Measurements from ENCODE around the gene DTNA.
A peak's percentile ranks its signal among the peaks of the same experiment; 100 is the strongest.

DTNA gene

GRCh38 chr18:34720220-34720619, 10.1 kb downstream of the DTNA start:
- TF ChIP-seq ZBTB7A (IDR thresholded peaks at IDR 0.05; ENCODE audit: low read depth): no peak
- TF ChIP-seq, protein P1, sequence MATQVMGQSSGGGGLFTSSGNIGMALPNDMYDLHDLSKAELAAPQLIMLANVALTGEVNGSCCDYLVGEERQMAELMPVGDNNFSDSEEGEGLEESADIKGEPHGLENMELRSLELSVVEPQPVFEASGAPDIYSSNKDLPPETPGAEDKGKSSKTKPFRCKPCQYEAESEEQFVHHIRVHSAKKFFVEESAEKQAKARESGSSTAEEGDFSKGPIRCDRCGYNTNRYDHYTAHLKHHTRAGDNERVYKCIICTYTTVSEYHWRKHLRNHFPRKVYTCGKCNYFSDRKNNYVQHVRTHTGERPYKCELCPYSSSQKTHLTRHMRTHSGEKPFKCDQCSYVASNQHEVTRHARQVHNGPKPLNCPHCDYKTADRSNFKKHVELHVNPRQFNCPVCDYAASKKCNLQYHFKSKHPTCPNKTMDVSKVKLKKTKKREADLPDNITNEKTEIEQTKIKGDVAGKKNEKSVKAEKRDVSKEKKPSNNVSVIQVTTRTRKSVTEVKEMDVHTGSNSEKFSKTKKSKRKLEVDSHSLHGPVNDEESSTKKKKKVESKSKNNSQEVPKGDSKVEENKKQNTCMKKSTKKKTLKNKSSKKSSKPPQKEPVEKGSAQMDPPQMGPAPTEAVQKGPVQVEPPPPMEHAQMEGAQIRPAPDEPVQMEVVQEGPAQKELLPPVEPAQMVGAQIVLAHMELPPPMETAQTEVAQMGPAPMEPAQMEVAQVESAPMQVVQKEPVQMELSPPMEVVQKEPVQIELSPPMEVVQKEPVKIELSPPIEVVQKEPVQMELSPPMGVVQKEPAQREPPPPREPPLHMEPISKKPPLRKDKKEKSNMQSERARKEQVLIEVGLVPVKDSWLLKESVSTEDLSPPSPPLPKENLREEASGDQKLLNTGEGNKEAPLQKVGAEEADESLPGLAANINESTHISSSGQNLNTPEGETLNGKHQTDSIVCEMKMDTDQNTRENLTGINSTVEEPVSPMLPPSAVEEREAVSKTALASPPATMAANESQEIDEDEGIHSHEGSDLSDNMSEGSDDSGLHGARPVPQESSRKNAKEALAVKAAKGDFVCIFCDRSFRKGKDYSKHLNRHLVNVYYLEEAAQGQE (IDR thresholded peaks at IDR 0.05; ENCODE audit: low read depth): no peak
- no peak for TF ChIP-seq NFIC (IDR thresholded peaks at IDR 0.05)
- TF ChIP-seq CEBPB (IDR thresholded peaks at IDR 0.05): no peak
- no peak for TF ChIP-seq EGR1 (IDR thresholded peaks at IDR 0.05)
- TF ChIP-seq TEAD4 (IDR thresholded peaks at IDR 0.05): no peak
- TF ChIP-seq TCF12 (IDR thresholded peaks at IDR 0.05; ENCODE audit: low read depth): no peak
- TF ChIP-seq, protein P2, sequence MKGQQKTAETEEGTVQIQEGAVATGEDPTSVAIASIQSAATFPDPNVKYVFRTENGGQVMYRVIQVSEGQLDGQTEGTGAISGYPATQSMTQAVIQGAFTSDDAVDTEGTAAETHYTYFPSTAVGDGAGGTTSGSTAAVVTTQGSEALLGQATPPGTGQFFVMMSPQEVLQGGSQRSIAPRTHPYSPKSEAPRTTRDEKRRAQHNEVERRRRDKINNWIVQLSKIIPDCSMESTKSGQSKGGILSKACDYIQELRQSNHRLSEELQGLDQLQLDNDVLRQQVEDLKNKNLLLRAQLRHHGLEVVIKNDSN (IDR thresholded peaks at IDR 0.05): no peak
- no peak for TF ChIP-seq TAF1 (IDR thresholded peaks at IDR 0.05; ENCODE audit: low read depth)
- no peak for TF ChIP-seq YY1 (IDR thresholded peaks at IDR 0.05; ENCODE audit: low read depth)
- TF ChIP-seq MAX (IDR thresholded peaks at IDR 0.05): no peak
- TF ChIP-seq EP300 (IDR thresholded peaks at IDR 0.05; ENCODE audit: borderline replicate concordance): no peak
- no peak for TF ChIP-seq FOXM1 (IDR thresholded peaks at IDR 0.05; ENCODE audit: borderline replicate concordance, low read depth)
- no peak for TF ChIP-seq CREB1 (IDR thresholded peaks at IDR 0.05; ENCODE audit: low read depth)
- TF ChIP-seq RAD21 (IDR thresholded peaks at IDR 0.05; ENCODE audit: low read depth): no peak

DNA sequence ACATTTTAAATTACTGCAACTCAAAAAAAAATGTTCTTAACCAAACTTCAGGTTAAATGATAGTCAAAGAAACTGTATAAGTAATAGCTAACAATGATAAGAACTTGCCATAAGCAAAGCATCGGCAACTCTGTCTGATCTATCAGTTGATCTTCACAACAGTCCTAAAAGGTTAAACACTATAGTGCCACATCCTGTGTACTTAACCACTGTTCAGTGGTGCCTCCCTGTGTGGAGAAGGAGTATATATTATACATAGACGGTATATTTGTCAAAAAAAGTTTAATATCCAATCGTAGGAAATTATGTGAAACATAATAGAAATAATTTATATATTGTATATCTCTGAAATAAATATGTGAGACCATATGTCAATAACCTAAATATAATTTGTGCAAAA, 13.0 kb downstream of the DTNA start:
- TF ChIP-seq TAF1 (IDR thresholded peaks at IDR 0.05; ENCODE audit: low read depth) (no peak), NFIC (IDR thresholded peaks at IDR 0.05) (no peak), EP300 (IDR thresholded peaks at IDR 0.05; ENCODE audit: borderline replicate concordance) (no peak), TEAD4 (IDR thresholded peaks at IDR 0.05) (no peak), CEBPB (IDR thresholded peaks at IDR 0.05) (no peak), FOXM1 (IDR thresholded peaks at IDR 0.05; ENCODE audit: borderline replicate concordance, low read depth) (no peak), TCF12 (IDR thresholded peaks at IDR 0.05; ENCODE audit: low read depth) (no peak), YY1 (IDR thresholded peaks at IDR 0.05; ENCODE audit: low read depth) (no peak), RAD21 (IDR thresholded peaks at IDR 0.05; ENCODE audit: low read depth) (no peak), CREB1 (IDR thresholded peaks at IDR 0.05; ENCODE audit: low read depth) (no peak), MAX (IDR thresholded peaks at IDR 0.05) (no peak), ZBTB7A (IDR thresholded peaks at IDR 0.05; ENCODE audit: low read depth) (no peak), EGR1 (IDR thresholded peaks at IDR 0.05) (no peak)
- TF ChIP-seq, protein P1 (IDR thresholded peaks at IDR 0.05; ENCODE audit: low read depth): no peak
- TF ChIP-seq, protein P2 (IDR thresholded peaks at IDR 0.05): no peak

GRCh38 chr18:34726286-34727004, 16.3 kb downstream of the DTNA start:
- TF ChIP-seq EGR1 (IDR thresholded peaks at IDR 0.05) (no peak), TAF1 (IDR thresholded peaks at IDR 0.05; ENCODE audit: low read depth) (no peak), YY1 (IDR thresholded peaks at IDR 0.05; ENCODE audit: low read depth) (no peak), EP300 (IDR thresholded peaks at IDR 0.05; ENCODE audit: borderline replicate concordance) (no peak)

GRCh38 chr18:34729264-34729663, 19.2 kb downstream of the DTNA start:
- TF ChIP-seq TEAD4 (IDR thresholded peaks at IDR 0.05) (peak; percentile 65), RAD21 (IDR thresholded peaks at IDR 0.05; ENCODE audit: low read depth) (peak; percentile 52)
- TF ChIP-seq, protein P2 (IDR thresholded peaks at IDR 0.05): no peak

GRCh38 chr18:34729740-34730355, 19.8 kb downstream of the DTNA start:
- TF ChIP-seq, protein P2 (IDR thresholded peaks at IDR 0.05): no peak
- TF ChIP-seq CREB1 (IDR thresholded peaks at IDR 0.05; ENCODE audit: low read depth) (no peak), EP300 (IDR thresholded peaks at IDR 0.05; ENCODE audit: borderline replicate concordance) (no peak), CEBPB (IDR thresholded peaks at IDR 0.05) (no peak), TAF1 (IDR thresholded peaks at IDR 0.05; ENCODE audit: low read depth) (no peak), TEAD4 (IDR thresholded peaks at IDR 0.05) (no peak), MAX (IDR thresholded peaks at IDR 0.05) (no peak), FOXM1 (IDR thresholded peaks at IDR 0.05; ENCODE audit: borderline replicate concordance, low read depth) (no peak), TCF12 (IDR thresholded peaks at IDR 0.05; ENCODE audit: low read depth) (no peak), EGR1 (IDR thresholded peaks at IDR 0.05) (no peak), ZBTB7A (IDR thresholded peaks at IDR 0.05; ENCODE audit: low read depth) (no peak), RAD21 (IDR thresholded peaks at IDR 0.05; ENCODE audit: low read depth) (no peak), NFIC (IDR thresholded peaks at IDR 0.05) (no peak), YY1 (IDR thresholded peaks at IDR 0.05; ENCODE audit: low read depth) (no peak)
- TF ChIP-seq, protein P1 (IDR thresholded peaks at IDR 0.05; ENCODE audit: low read depth): no peak
